IMR-90 (cell line): Measurements from ENCODE around the gene RBMS3. TPM values are rescaled to one million over a fixed set of nuclear protein-coding genes. Genes with fewer than 3 reads are reported as not detected.

Source experiments
- ATAC-seq: fragments of 200-7000 bp; cut with Tn5 transposase; 2 replicates; pipeline ENCODE4 v1.9.1; 2020; ENCODE audit warnings: low read depth, mild to moderate bottlenecking, moderate library complexity
- BruUV-seq: library from RNA; stranded (reverse); fragments of 400-500 nt; replicated peaks from 2 replicates; lab custom pipeline; 2021; lab: Mats Ljungman, UMichigan
- CTCF ChIA-PET: fragments of 300-600 bp; formaldehyde crosslinking; extraction: SDS; loops from one replicate; lab custom pipeline; 2021; ENCODE audit warnings: antibody characterized with exemption; lab: Yijun Ruan, JAX
- POLR2A ChIA-PET: fragments of 300-600 bp; sonication (Branson Sonifier 250); formaldehyde crosslinking; loops from one replicate; lab custom pipeline; 2022; ENCODE audit warnings: antibody characterized with exemption; ENCODE audit not compliant: unreplicated experiment; lab: Charles Lee
- DNase-seq: peaks from one replicate; pipeline ENCODE4 v3.0.0; 2013
- H2AFZ ChIP-seq: replicated peaks from 2 replicates; pipeline ENCODE3; 2013; ENCODE audit warnings: low read length, mild to moderate bottlenecking; ENCODE audit not compliant: poor library complexity
- H2AK5ac ChIP-seq: 2 replicates; pipeline ENCODE4 v1.6.1; 2013; ENCODE audit warnings: low read depth, low read length, inconsistent platforms
- H2AK9ac ChIP-seq: replicated peaks from 2 replicates; pipeline ENCODE3; 2013; ENCODE audit warnings: mild to moderate bottlenecking, low read depth, low read length, moderate library complexity; ENCODE audit not compliant: poor library complexity
- H2BK120ac ChIP-seq: 2 replicates; pipeline ENCODE4 v1.6.1; 2013; ENCODE audit warnings: low read depth, low read length, inconsistent platforms
- H2BK15ac ChIP-seq: 3 replicates; pipeline ENCODE4 v1.6.1; 2013; ENCODE audit warnings: low read depth, low read length, inconsistent platforms
- H2BK20ac ChIP-seq: 2 replicates; pipeline ENCODE4 v1.6.1; 2013; ENCODE audit warnings: low read depth, mild to moderate bottlenecking, inconsistent platforms, low read length, moderate library complexity
- H2BK5ac ChIP-seq: 2 replicates; pipeline ENCODE4 v1.6.1; 2013; ENCODE audit warnings: mild to moderate bottlenecking, low read depth, low read length, inconsistent platforms; ENCODE audit not compliant: poor library complexity, severe bottlenecking
- H3K14ac ChIP-seq: replicated peaks from 2 replicates; pipeline ENCODE4 v1.6.1; 2013; ENCODE audit warnings: low read depth, low read length, inconsistent platforms
- H3K18ac ChIP-seq: 2 replicates; pipeline ENCODE4 v1.6.1; 2013; ENCODE audit warnings: low read depth, low read length, control low read depth
- H3K23ac ChIP-seq: 2 replicates; pipeline ENCODE4 v1.6.1; 2013; ENCODE audit warnings: low read depth, low read length, inconsistent platforms
- H3K27ac ChIP-seq: 2 replicates; pipeline ENCODE4 v1.5.1; 2013; ENCODE audit warnings: mild to moderate bottlenecking, control low read depth, low read length; ENCODE audit not compliant: insufficient read depth
- H3K27me3 ChIP-seq: 2 replicates; pipeline ENCODE4 v1.6.1; 2013; ENCODE audit warnings: low read length; ENCODE audit not compliant: control insufficient read depth, insufficient read depth
- H3K36me3 ChIP-seq: 2 replicates; pipeline ENCODE4 v1.6.1; 2013; ENCODE audit warnings: low read length, mixed read lengths; ENCODE audit not compliant: control insufficient read depth, insufficient read depth
- H3K4ac ChIP-seq: 2 replicates; pipeline ENCODE4 v1.6.1; 2013; ENCODE audit warnings: low read depth, low read length, inconsistent platforms
- H3K4me1 ChIP-seq: 2 replicates; pipeline ENCODE4 v1.6.1; 2013; ENCODE audit warnings: low read length, mixed read lengths; ENCODE audit not compliant: control insufficient read depth, insufficient read depth
- H3K4me2 ChIP-seq: 2 replicates; pipeline ENCODE4 v1.6.1; 2013; ENCODE audit warnings: low read depth, mild to moderate bottlenecking, control low read depth, low read length, moderate library complexity
- H3K4me3 ChIP-seq: 2 replicates; pipeline ENCODE4 v1.5.1; 2013; ENCODE audit warnings: low read depth, mild to moderate bottlenecking, control low read depth, low read length, moderate library complexity; ENCODE audit not compliant: insufficient read depth
- H3K56ac ChIP-seq: 2 replicates; pipeline ENCODE4 v1.6.1; 2013; ENCODE audit warnings: low read length, inconsistent platforms; ENCODE audit not compliant: insufficient read depth; ENCODE audit errors: extremely low read depth
- H3K79me1 ChIP-seq, 2 experiments: 2 replicates each; pipeline ENCODE4 v1.6.1; 2013; ENCODE audit warnings: low read length in 2 of 2, inconsistent platforms in 1 of 2, low read depth in 1 of 2
- H3K9ac ChIP-seq: 2 replicates; pipeline ENCODE4 v1.6.1; 2013; ENCODE audit warnings: low read depth, low read length, control low read depth
- H3K9me1 ChIP-seq: 2 replicates; pipeline ENCODE4 v1.6.1; 2013; ENCODE audit warnings: low read length, inconsistent platforms; ENCODE audit not compliant: insufficient read depth
- H3K9me3 ChIP-seq: 2 replicates; pipeline ENCODE4 v1.6.1; 2013; ENCODE audit warnings: low read length; ENCODE audit not compliant: control insufficient read depth, insufficient read depth
- H4K20me1 ChIP-seq: 2 replicates; pipeline ENCODE4 v1.6.1; 2013; ENCODE audit warnings: low read length, inconsistent platforms; ENCODE audit not compliant: insufficient read depth
- H4K5ac ChIP-seq: 2 replicates; pipeline ENCODE4 v1.6.1; 2013; ENCODE audit warnings: mild to moderate bottlenecking, low read depth, low read length, control low read depth
- H4K8ac ChIP-seq, 2 experiments: 2 replicates each; pipeline ENCODE4 v1.6.1; 2013; ENCODE audit warnings: low read depth in 2 of 2, low read length in 2 of 2, control low read depth in 1 of 2, inconsistent platforms in 1 of 2
- H4K91ac ChIP-seq: 2 replicates; pipeline ENCODE4 v1.6.1; 2013; ENCODE audit warnings: low read depth, low read length, inconsistent platforms; ENCODE audit not compliant: insufficient read depth
- BHLHE40 ChIP-seq: fragments of 150-350 bp; IDR thresholded peaks from 2 replicates; pipeline ENCODE4 v1.6.1; 2016; ENCODE audit warnings: mild to moderate bottlenecking, low read depth, low read length
- CEBPB ChIP-seq: IDR thresholded peaks from 2 replicates; pipeline ENCODE4 v1.6.1; 2012; ENCODE audit warnings: low read depth, low read length, improper control_type of control experiment
- CTCF ChIP-seq: conservative IDR thresholded peaks from 2 replicates; pipeline ENCODE4 v1.5.1; 2012; ENCODE audit warnings: mild to moderate bottlenecking, low read depth, low read length, improper control_type of control experiment
- MAZ ChIP-seq: IDR thresholded peaks from 2 replicates; pipeline ENCODE4 v1.6.1; 2012; ENCODE audit warnings: low read depth, mild to moderate bottlenecking, low read length, improper control_type of control experiment, moderate library complexity, borderline replicate concordance
- MXI1 ChIP-seq: IDR thresholded peaks from 2 replicates; pipeline ENCODE4 v1.6.1; 2012; ENCODE audit warnings: low read depth, mild to moderate bottlenecking, low read length, moderate library complexity, borderline replicate concordance
- NFE2L2 ChIP-seq: fragments of 150-350 bp; IDR thresholded peaks from 2 replicates; pipeline ENCODE4 v1.6.1; 2016; ENCODE audit warnings: low read depth, mild to moderate bottlenecking, low read length
- POLR2A ChIP-seq: IDR thresholded peaks from 2 replicates; pipeline ENCODE4 v1.6.1; 2012; ENCODE audit warnings: mild to moderate bottlenecking, low read depth, low read length
- RCOR1 ChIP-seq: IDR thresholded peaks from 2 replicates; pipeline ENCODE4 v1.6.1; 2012; ENCODE audit warnings: mild to moderate bottlenecking, low read length, improper control_type of control experiment; ENCODE audit not compliant: insufficient replicate concordance
- RFX5 ChIP-seq: IDR thresholded peaks from 2 replicates; pipeline ENCODE4 v1.8.0; 2012; ENCODE audit warnings: low read depth, mild to moderate bottlenecking, low read length, moderate library complexity
- SMC3 ChIP-seq: fragments of 150-350 bp; IDR thresholded peaks from 2 replicates; pipeline ENCODE4 v1.6.1; 2016; ENCODE audit warnings: low read depth, mild to moderate bottlenecking, antibody characterized with exemption, low read length, moderate library complexity
- WGBS, 2 experiments: methylation state at CpG; one replicate each; pipeline versions ENCODE4 v1.1.5 to v1.1.7; 2013; ENCODE audit warnings: missing lambda C conversion rate in 2 of 2; ENCODE audit not compliant: insufficient read length in 1 of 2; ENCODE audit errors: extremely low coverage in 2 of 2; 5-methylcytosine and 5-hydroxymethylcytosine counted together
- dilution Hi-C: fragments of 300-500 bp; cut with HindIII; formaldehyde crosslinking; loops from one replicate; pipeline ENCODE4 v1.14.3; 2018; ENCODE audit warnings: low sequenced_read_pairs; ENCODE audit not compliant: unreplicated experiment
- in situ Hi-C: fragments of 300-500 bp; cut with MboI; formaldehyde crosslinking; loops from 3 replicates; pipeline ENCODE4 v1.14.3; 2019; ENCODE audit warnings: low sequenced_read_pairs, inconsistent platforms, mixed read lengths
- intact Hi-C: fragments of 100-400 bp; cut with micrococcal nuclease; formaldehyde crosslinking; loops from 2 replicates; pipeline ENCODE4 v1.10.0; 2022
- polyA plus RNA-seq, 3 experiments: library from polyadenylated mRNA; depleted of rRNA; stranded (reverse); fragments of >200 nt; gene quantifications; 2 replicates each; pipeline ENCODE4 v1.2.3, GENCODE V29; 2012; ENCODE audit warnings: low replicate concordance in 1 of 3
- total RNA-seq: library from RNA; depleted of rRNA; stranded (reverse); fragments of >200 nt; gene quantifications from 2 replicates; pipeline ENCODE4 v1.2.3, GENCODE V29; 2012
- TF ChIP-seq, protein P1 (sequence below): fragments of 150-350 bp; IDR thresholded peaks from 2 replicates; pipeline ENCODE4 v1.6.1; 2017; ENCODE audit warnings: mild to moderate bottlenecking, antibody characterized with exemption, low read length, low read depth

Gene RBMS3
- total and polyA plus RNA-seq, 2 of the 4 experiments (the other 2 are of a cell fraction), result 15.2 to 127 TPM

GRCh38 chr3:29561651-29562149, 280.8 kb downstream of the RBMS3 start:
- dilution Hi-C loops, result no loop called here
- in situ Hi-C loops, result no loop called here
- H3K23ac ChIP-seq, result no peak overlapping the region

More at GRCh38 chr3:29561651-29562149, 280.8 kb downstream of the RBMS3 start:
- H3K27ac ChIP-seq, result no peak overlapping the region
- no peak overlapping the region for H3K9ac ChIP-seq
- no peak for ATAC-seq
- no peak overlapping the region for H2BK15ac ChIP-seq
- peaks cover 5% of the 10 kb centered on the region for H3K9me1 ChIP-seq
- H2BK5ac ChIP-seq, result no peak overlapping the region
- no peak overlapping the region for H3K56ac ChIP-seq
- peaks cover 3 to 12% of the 10 kb centered on the region in 2 experiments; a peak in 3 of 4 replicates for H3K79me1 ChIP-seq
- H3K9me3 ChIP-seq, result no peaks in the 10 kb centered on the region
- H3K4ac ChIP-seq, result no peak overlapping the region
- H3K4me2 ChIP-seq, result no peak overlapping the region
- H4K20me1 ChIP-seq, result no peaks in the 10 kb centered on the region
- H4K91ac ChIP-seq, result no peak overlapping the region
- intact Hi-C loops, result no loop called here
- no peak overlapping the region for H2AK5ac ChIP-seq
- no peaks in the 10 kb centered on the region for H3K27me3 ChIP-seq
- no peak overlapping the region for H3K14ac ChIP-seq
- CTCF ChIA-PET, result no interaction called here
- peaks cover 6% of the 10 kb centered on the region for H3K4me1 ChIP-seq
- no peak overlapping the region for H2BK120ac ChIP-seq
- no peak for DNase-seq
- no peak overlapping the region for H4K5ac ChIP-seq
- no TSS peak for BruUV-seq
- H2BK20ac ChIP-seq, result no peak overlapping the region
- H3K18ac ChIP-seq, result no peak overlapping the region
- H2AFZ ChIP-seq, result no peak overlapping the region
- H4K8ac ChIP-seq, result no peak overlapping the region
- no peaks in the 10 kb centered on the region for H3K36me3 ChIP-seq
- POLR2A ChIA-PET, result no interaction called here
- no peak for TF ChIP-seq POLR2A
- TF ChIP-seq NFE2L2, result no peak
- TF ChIP-seq, protein P1, sequence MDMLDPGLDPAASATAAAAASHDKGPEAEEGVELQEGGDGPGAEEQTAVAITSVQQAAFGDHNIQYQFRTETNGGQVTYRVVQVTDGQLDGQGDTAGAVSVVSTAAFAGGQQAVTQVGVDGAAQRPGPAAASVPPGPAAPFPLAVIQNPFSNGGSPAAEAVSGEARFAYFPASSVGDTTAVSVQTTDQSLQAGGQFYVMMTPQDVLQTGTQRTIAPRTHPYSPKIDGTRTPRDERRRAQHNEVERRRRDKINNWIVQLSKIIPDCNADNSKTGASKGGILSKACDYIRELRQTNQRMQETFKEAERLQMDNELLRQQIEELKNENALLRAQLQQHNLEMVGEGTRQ, result no peak
- no peak for TF ChIP-seq SMC3
- no peak for TF ChIP-seq CTCF
- TF ChIP-seq CEBPB, result no peak
- no peak for TF ChIP-seq RCOR1
- no peak for TF ChIP-seq MXI1
- TF ChIP-seq MAZ, result no peak
- TF ChIP-seq BHLHE40, result no peak
- TF ChIP-seq RFX5, result no peak
- H3K4me3 ChIP-seq, result no peak overlapping the region
- H2AK9ac ChIP-seq, result no peak overlapping the region
- no CpG with 5 or more reads among the region's 4 CpGs for WGBS, 2 experiments
